PC-9 (cell line): Measurements from ENCODE around the gene SORBS2.

ENCODE experiments used
- CTCF ChIP-seq: fragments of 200-600 bp; sonication (generic); conservative IDR thresholded peaks from 2 replicates; pipeline ENCODE4 v1.6.1; 2017; ENCODE audit warnings: mixed run types, antibody characterized with exemption, mild to moderate bottlenecking, moderate library complexity
- EZH2 ChIP-seq: fragments of 200-600 bp; sonication (generic); IDR thresholded peaks from 2 replicates; pipeline ENCODE4 v1.8.0; 2017; ENCODE audit warnings: antibody characterized with exemption, low read depth

- TF ChIP-seq CTCF (no peak), EZH2 (no peak)
These were observed 10.5 kb downstream of the SORBS2 start for GRCh38 chr4:185801471-185801870.
